OCI-LY7 (cell line): ENCODE measurements around the gene GOLGA8O. TPM values are rescaled to one million over a fixed set of nuclear protein-coding genes. Genes with fewer than 3 reads are reported as not detected.
"Not testable (repeated sequence)": the region's sequence is repeated elsewhere in the genome, so short reads cannot be mapped to it uniquely, and the experiment has no call there.

Experiments
- BruUV-seq: library from RNA; stranded (reverse); fragments of 400-500 nt; replicated peaks from 2 replicates; lab custom pipeline; 2021; lab: Mats Ljungman, UMichigan
- CTCF ChIA-PET: fragments of 300-600 bp; sonication (Branson Sonifier 250); formaldehyde crosslinking; loops from one replicate; lab custom pipeline; 2022; ENCODE audit warnings: antibody characterized with exemption; ENCODE audit not compliant: unreplicated experiment; lab: Charles Lee
- POLR2A ChIA-PET: fragments of 300-600 bp; sonication (Branson Sonifier 250); formaldehyde crosslinking; loops from one replicate; lab custom pipeline; 2022; ENCODE audit warnings: antibody characterized with exemption; lab: Charles Lee
- DNase-seq: peaks from one replicate; pipeline ENCODE4 v3.0.0-alpha.2; 2015; ENCODE audit warnings: low spot score
- H2AFZ ChIP-seq: fragments of 200-600 bp; sonication (generic), shearing (Covaris generic); 2 replicates; pipeline ENCODE4 v1.6.1; 2014; ENCODE audit warnings: mild to moderate bottlenecking, antibody characterized with exemption, low read length, moderate library complexity
- H3K27ac ChIP-seq: fragments of 200-600 bp; sonication (generic); 2 replicates; pipeline ENCODE4 v1.5.1; 2014; ENCODE audit warnings: mixed run types, low read depth, mild to moderate bottlenecking, moderate library complexity, low read length, inconsistent platforms; ENCODE audit not compliant: poor library complexity, severe bottlenecking
- H3K36me3 ChIP-seq: fragments of 200-600 bp; sonication (generic); 2 replicates; pipeline ENCODE4 v1.6.1; 2014; ENCODE audit warnings: mild to moderate bottlenecking, antibody characterized with exemption, low read length, moderate library complexity, mixed read lengths; ENCODE audit not compliant: insufficient read depth
- H3K4me1 ChIP-seq: fragments of 200-600 bp; sonication (generic); 2 replicates; pipeline ENCODE4 v1.5.1; 2014; ENCODE audit warnings: mild to moderate bottlenecking, low read length; ENCODE audit not compliant: insufficient read depth, poor library complexity, severe bottlenecking
- H3K4me2 ChIP-seq: fragments of 200-600 bp; sonication (generic); 2 replicates; pipeline ENCODE4 v1.6.1; 2014; ENCODE audit warnings: mild to moderate bottlenecking, low read length
- H3K4me3 ChIP-seq: fragments of 200-600 bp; sonication (generic); 2 replicates; pipeline ENCODE4 v1.5.1; 2014; ENCODE audit warnings: mild to moderate bottlenecking, low read depth, low read length; ENCODE audit not compliant: poor library complexity, severe bottlenecking
- H3K79me2 ChIP-seq: fragments of 200-600 bp; sonication (generic); 2 replicates; pipeline ENCODE4 v1.6.1; 2016; ENCODE audit warnings: low read depth, mild to moderate bottlenecking, low read length, moderate library complexity, mixed read lengths; ENCODE audit not compliant: insufficient read depth
- H3K9me2 ChIP-seq: fragments of 200-600 bp; sonication (generic); 2 replicates; pipeline ENCODE4 v1.6.1; 2016; ENCODE audit warnings: mild to moderate bottlenecking, low read length, mixed read lengths; ENCODE audit not compliant: insufficient read depth
- H3K9me3 ChIP-seq: fragments of 200-600 bp; sonication (generic); 2 replicates; pipeline ENCODE4 v1.6.1; 2014; ENCODE audit warnings: mild to moderate bottlenecking, mixed run types, low read length, mixed read lengths
- H4K20me1 ChIP-seq: fragments of 200-600 bp; sonication (generic); 2 replicates; pipeline ENCODE4 v1.6.1; 2014; ENCODE audit warnings: mild to moderate bottlenecking, antibody characterized with exemption, low read length, moderate library complexity, mixed read lengths; ENCODE audit not compliant: insufficient read depth
- CTCF ChIP-seq: fragments of 200-600 bp; sonication (generic); conservative IDR thresholded peaks from 2 replicates; pipeline ENCODE4 v1.5.1; 2014; ENCODE audit warnings: mild to moderate bottlenecking, antibody characterized with exemption, low read length, moderate library complexity, mixed read lengths
- intact Hi-C: fragments of 100-400 bp; cut with micrococcal nuclease; formaldehyde crosslinking; loops from one replicate; pipeline ENCODE4 v1.10.0; 2022; ENCODE audit not compliant: unreplicated experiment
- small RNA-seq: library from RNA; depleted of rRNA; stranded (forward); fragments of <200 nt; gene quantifications from one replicate; pipeline ENCODE3, GENCODE V24; 2014
- total RNA-seq, 2 experiments: library from RNA; depleted of rRNA in 1 of 2; stranded (reverse); fragments of >200 nt in 1 of 2; shearing (Covaris generic) in 1 of 2; gene quantifications; 2 replicates each; pipeline ENCODE4 v1.2.3, GENCODE V29; 2014 to 2022

The GOLGA8O gene
- total RNA-seq, 2 experiments from 2014 or later = 0.23 TPM; not detected in 1

GRCh38 chr15:32407903-32408302 is 47.5 kb downstream of the GOLGA8O start:
- DNase-seq, POLR2A ChIA-PET, H3K4me2 ChIP-seq, H2AFZ ChIP-seq, intact Hi-C loops, H4K20me1 ChIP-seq, H3K27ac ChIP-seq, H3K79me2 ChIP-seq, H3K9me3 ChIP-seq, CTCF ChIA-PET, H3K4me3 ChIP-seq, H3K4me1 ChIP-seq, BruUV-seq, H3K9me2 ChIP-seq, H3K36me3 ChIP-seq: not testable (repeated sequence)
- TF ChIP-seq CTCF = peak; percentile 46; the same call in 1 of the 2 replicates

DNA sequence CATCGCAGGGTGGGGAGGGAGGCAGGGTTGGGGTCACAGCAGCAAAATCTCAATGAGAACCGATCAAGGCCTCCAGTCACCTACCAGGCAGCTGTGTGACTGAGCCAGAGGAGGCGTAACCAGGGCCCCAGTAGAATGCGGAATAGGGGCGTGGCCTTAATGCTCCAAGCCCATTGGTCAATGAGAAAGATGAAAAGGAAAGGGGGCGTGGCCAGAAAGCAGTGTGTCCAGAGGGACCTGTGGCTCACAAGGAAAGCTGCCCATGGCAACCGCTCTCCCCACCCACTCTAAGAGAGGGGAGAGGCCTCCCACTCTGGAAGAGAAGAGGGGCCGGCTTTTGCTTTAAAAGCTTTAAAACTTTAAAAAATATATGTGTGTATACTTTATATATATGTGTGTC is 52.2 kb downstream of the GOLGA8O start, which contains the start of gene GOLGA8K:
TSS of gene GOLGA8K (minus strand) at position 101 of the 400 bp plus-strand sequence. CDS start at position 3, 98 bp downstream.
- H3K4me1 ChIP-seq, H2AFZ ChIP-seq, H3K36me3 ChIP-seq, POLR2A ChIA-PET, H3K4me2 ChIP-seq, H3K9me3 ChIP-seq, H3K9me2 ChIP-seq, H3K4me3 ChIP-seq, H3K79me2 ChIP-seq, BruUV-seq, CTCF ChIA-PET, intact Hi-C loops, DNase-seq, H3K27ac ChIP-seq, H4K20me1 ChIP-seq: not testable (repeated sequence)

DNA sequence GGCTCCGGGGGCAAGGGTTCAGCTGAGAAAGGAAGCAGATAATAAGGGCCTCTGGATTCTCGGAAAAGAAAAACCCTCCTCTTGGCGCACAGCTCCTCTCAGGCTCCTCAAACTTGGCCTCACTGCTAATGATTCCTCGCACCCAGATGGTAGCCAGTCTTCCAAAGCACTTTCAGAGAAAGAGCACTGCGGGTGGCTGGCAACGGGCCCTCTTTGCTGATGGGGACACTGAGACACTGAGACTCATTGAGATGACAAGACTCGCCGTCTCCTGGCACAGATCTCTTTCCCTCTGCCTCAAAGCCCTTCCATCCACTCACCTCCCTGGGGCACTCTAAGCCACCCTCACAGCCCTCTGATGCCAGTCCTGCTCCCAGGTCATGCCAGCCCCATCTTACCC is 58.9 kb downstream of the GOLGA8O start:
- H3K9me2 ChIP-seq, H3K4me1 ChIP-seq, intact Hi-C loops, DNase-seq, POLR2A ChIA-PET, H2AFZ ChIP-seq, H3K9me3 ChIP-seq, H4K20me1 ChIP-seq, CTCF ChIA-PET, BruUV-seq, H3K27ac ChIP-seq, H3K4me2 ChIP-seq, H3K4me3 ChIP-seq, H3K36me3 ChIP-seq, H3K79me2 ChIP-seq: not testable (repeated sequence)

Small RNAs within 50 kb of the gene (small RNA-seq; reads per million reads assigned to genes)
- gene AC135983.5 (not detected), gene RF00096 (0.42 reads per million), gene RN7SL539P (not detected)

Other genes with a start within 250 kb of the GOLGA8O start
- not detected in 2 replicates for gene GOLGA8K, start 52.3 kb downstream of the GOLGA8O start, total RNA-seq (2014; rRNA removed; shearing (Covaris generic))
- 0.46 TPM in 1 of 2 replicates, not detected in the other for gene GOLGA8K, start 52.3 kb downstream of the GOLGA8O start, total RNA-seq (2022)
- gene GOLGA8N, start 137.8 kb upstream of the GOLGA8O start, total RNA-seq (2014; rRNA removed; shearing (Covaris generic)) = 0.08 and 2.0 TPM in 2 replicates
- 1.4 and 2.8 TPM in 2 replicates for gene GOLGA8N, start 137.8 kb upstream of the GOLGA8O start, total RNA-seq (2022)
- gene ARHGAP11A, start 159.9 kb upstream of the GOLGA8O start, total RNA-seq (2014; rRNA removed; shearing (Covaris generic)) = 41.0 and 50.5 TPM in 2 replicates
- gene ARHGAP11A, start 159.9 kb upstream of the GOLGA8O start, total RNA-seq (2022) = 134 and 150 TPM in 2 replicates
- 1.5 and 6.5 TPM in 2 replicates for gene SCG5, start 186.1 kb upstream of the GOLGA8O start, total RNA-seq (2014; rRNA removed; shearing (Covaris generic))
- 4.1 and 4.7 TPM in 2 replicates for gene SCG5, start 186.1 kb upstream of the GOLGA8O start, total RNA-seq (2022)